Activated CD8-positive, alpha-beta memory T cell treated with anti-CD3 and anti-CD28 coated beads for 1 hour (primary cell): ENCODE results near the gene SLC12A4.
"Not testable (repeated sequence)": the region's sequence is repeated elsewhere in the genome, so short reads cannot be mapped to it uniquely, and the experiment has no call there.

Experiments
- DNase-seq, 2 donors: peaks; one replicate each; pipeline ENCODE4 v3.0.0-alpha.2; 2020; ENCODE audit warnings: low read depth in 1 of 2; ENCODE audit errors: extremely low read depth in 1 of 2

Gene SLC12A4

DNA sequence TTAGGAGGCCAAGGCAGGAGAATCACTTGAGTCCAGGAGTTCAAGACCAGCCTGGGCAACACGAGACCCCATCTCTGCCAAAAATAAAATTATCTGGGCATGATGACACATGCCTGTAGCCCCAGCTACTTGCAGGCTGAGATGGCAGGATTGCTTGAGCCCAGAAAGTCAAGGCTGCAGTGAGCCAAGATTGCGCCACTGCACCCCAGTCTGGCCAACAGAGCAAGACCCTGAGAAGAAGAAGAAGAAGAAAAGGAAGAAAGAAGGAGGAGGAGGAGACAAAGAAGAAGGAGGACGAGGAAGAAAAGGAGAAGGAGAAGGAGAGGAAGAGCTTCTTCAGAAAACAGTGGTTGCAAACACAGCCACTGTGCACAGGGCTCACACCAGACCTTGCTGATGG, 20.2 kb upstream of the SLC12A4 start:
- DNase-seq = no peak

GRCh38 chr16:67987460-67988160, 19.2 kb upstream of the SLC12A4 start:
- no peak for DNase-seq

DNA sequence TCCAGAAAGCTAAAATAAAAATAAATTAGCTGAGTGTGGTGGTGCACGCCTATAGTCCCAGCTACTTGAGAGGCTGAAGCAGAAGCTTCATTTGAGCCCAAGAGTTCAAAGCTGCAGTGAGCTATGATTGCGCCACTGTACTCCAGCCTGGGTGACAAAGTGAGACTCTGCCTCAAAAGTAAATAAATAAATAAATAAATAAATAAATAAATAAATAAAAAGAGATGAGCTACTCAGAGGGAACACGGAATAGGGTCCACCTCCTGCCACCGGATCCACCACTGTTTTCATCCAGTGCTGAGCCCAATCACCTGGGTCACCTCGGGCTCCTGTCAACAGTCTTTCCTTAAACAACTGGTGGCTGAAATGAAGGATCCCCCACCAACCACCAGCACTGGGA, 18.5 kb upstream of the SLC12A4 start:
- DNase-seq = no peak

- no peak for DNase-seq
Measured at GRCh38 chr16:67982011-67982696, 13.7 kb upstream of the SLC12A4 start.

GRCh38 chr16:67979955-67980678, 11.7 kb upstream of the SLC12A4 start, which contains the start of gene DPEP3:
Gene DPEP3 (minus strand): TSS chr16:67980499. CDS start chr16:67980380, 119 bp downstream.
- DNase-seq = no peak

- no peak for DNase-seq
Measured at GRCh38 chr16:67977469-67978227, 9.2 kb upstream of the SLC12A4 start.

GRCh38 chr16:67977005-67977404, 8.6 kb upstream of the SLC12A4 start:
- DNase-seq = no peak

GRCh38 chr16:67976205-67976604, 7.8 kb upstream of the SLC12A4 start:
- no peak for DNase-seq

- no peak for DNase-seq
Measured at GRCh38 chr16:67975321-67976105, 7.1 kb upstream of the SLC12A4 start.

GRCh38 chr16:67972285-67972684, 3.8 kb upstream of the SLC12A4 start:
- DNase-seq = not testable (repeated sequence)

DNA sequence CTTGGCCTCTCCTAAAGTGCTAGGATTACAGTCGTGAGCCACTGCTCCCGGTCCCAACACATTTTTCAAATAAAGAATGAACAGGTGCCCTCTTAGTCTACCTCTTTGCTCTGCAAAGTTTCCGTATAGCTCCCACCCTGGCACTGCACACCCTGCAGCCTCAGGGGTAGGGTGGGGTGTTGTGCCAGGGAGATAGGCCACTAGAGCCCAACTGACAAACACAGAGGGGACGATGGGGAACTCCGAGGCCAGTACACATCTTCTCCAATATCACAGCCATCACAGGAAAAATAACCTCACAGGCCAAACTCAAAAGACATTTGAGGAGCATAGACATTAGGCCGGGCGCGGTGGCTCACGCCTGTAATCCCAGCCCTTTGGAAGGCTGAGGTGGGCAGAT, 2.7 kb upstream of the SLC12A4 start:
- DNase-seq = no peak

GRCh38 chr16:67969254-67970039, 1.0 kb upstream of the SLC12A4 start:
- no peak for DNase-seq

- peak in 1 of 2 donors; percentile 14 for DNase-seq
Measured at GRCh38 chr16:67967958-67968399, 458 bp downstream of the SLC12A4 start.

- DNase-seq = no peak
Measured at GRCh38 chr16:67967183-67967957, 1.1 kb downstream of the SLC12A4 start.

DNA sequence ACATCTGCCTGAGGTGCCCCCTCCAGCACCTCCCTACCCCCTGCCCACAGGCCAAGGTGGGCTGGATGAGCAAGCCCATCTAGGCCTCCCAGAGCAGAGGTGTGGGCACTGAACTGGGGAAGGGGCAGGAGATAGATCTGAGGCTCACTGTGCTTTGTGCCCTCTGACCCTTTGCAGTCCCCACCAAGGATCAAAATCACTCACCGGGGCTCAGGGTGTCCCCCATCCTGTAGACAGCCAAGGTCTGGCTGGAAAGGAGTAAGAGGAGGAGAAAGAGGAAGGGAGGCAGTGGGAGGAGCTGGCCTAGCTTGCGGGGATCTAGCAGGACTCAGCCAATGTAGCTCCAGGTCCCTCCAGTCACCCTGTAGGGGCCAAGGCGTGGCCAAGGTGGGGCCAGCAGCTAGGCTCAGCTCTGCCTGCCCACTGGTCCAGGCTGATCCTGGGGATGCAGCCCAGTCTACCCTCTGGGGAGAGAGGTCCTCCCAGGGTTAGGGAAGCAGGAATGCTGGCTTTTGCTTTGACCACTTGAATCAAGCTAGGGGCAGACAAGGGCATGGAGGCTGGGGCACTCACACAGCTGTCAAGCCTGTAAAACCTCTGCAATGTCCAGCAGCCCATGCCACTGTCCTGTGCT, 1.8 kb downstream of the SLC12A4 start:
- DNase-seq = no peak

DNA sequence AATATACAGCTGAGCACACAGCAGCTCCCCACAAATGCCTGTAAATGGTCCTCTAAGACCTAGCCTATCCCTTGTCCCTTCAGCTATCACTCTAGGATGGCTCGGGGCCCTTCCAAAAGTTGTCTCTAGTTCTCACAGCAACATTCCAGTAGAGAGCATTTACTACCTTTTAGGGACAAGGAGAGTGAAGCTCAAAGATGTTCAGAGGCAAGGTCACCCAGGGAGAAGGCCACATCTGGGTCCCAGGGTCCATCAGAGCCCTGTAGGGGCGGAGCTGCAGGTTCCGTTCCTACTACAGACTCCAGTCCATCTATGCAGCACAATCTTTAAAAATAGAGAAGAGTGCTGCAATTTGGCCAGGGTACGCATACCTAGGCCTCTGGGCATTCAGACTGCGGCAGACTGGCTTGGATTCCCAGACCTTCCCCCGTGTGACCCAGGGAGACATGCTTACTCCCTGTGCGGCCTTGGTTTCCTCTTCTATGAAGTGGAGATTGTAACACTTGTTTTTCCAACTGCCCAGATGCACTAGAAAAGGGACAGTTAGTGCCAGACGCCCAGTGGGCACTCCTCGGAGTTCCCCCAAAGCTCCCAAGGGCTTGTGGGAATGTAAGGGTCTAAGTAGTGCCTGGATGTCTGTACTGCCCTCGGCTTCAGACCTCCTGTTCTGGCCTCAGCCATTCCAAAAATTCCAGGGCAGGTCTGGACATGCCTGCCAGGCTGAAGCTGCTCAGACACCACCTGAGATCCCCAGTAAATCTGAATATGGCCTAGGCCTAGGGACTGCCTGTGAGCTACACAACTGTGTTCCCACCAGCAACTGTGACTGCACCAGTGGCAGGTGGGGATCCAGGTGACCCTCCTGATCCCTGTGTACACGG, 2.5 kb downstream of the SLC12A4 start:
- no peak for DNase-seq

- DNase-seq = no peak
Measured at GRCh38 chr16:67964477-67965131, 3.8 kb downstream of the SLC12A4 start.
